H1 (cell line): ENCODE results near the gene SOHLH2. TPM values are rescaled to one million over a fixed set of nuclear protein-coding genes. Genes with fewer than 3 reads are reported as not detected.

ENCODE experiments used
- CTCF ChIA-PET: fragments of 300-600 bp; sonication (Branson Sonifier 250); formaldehyde crosslinking; loops from one replicate; lab custom pipeline; 2021; ENCODE audit not compliant: partially characterized antibody; lab: Charles Lee
- POLR2A ChIA-PET: fragments of 300-600 bp; sonication (Branson Sonifier 250); formaldehyde crosslinking; loops from one replicate; lab custom pipeline; 2021; ENCODE audit warnings: inconsistent platforms; ENCODE audit not compliant: partially characterized antibody; lab: Charles Lee
- DNase-seq, 2 experiments: peaks; one replicate each; pipeline versions ENCODE4 v3.0.0 to v3.0.0-alpha.2; 2010 to 2022; ENCODE audit warnings: low spot score in 2 of 2, low read depth in 1 of 2, mixed read lengths in 1 of 2
- FAIRE-seq: peaks from 2 replicates; lab custom pipeline; 2011; peaks lifted over from hg19 to GRCh38; lab: Jason Lieb, UNC
- H2AFZ ChIP-seq: 2 replicates; pipeline ENCODE4 v1.8.1; 2012; ENCODE audit warnings: low read length, inconsistent platforms
- H2AK5ac ChIP-seq: 2 replicates; pipeline ENCODE4 v1.6.1; 2013; ENCODE audit warnings: low read depth, low read length
- H2BK120ac ChIP-seq: replicated peaks from 2 replicates; pipeline ENCODE3; 2013; ENCODE audit warnings: low read depth, low read length, inconsistent platforms
- H2BK12ac ChIP-seq: 2 replicates; pipeline ENCODE4 v1.6.1; 2013; ENCODE audit warnings: low read depth, low read length
- H2BK15ac ChIP-seq: 2 replicates; pipeline ENCODE4 v1.6.1; 2013; ENCODE audit warnings: low read length
- H2BK20ac ChIP-seq: 2 replicates; pipeline ENCODE4 v1.6.1; 2013; ENCODE audit warnings: low read length
- H2BK5ac ChIP-seq: 2 replicates; pipeline ENCODE4 v1.6.1; 2013; ENCODE audit warnings: low read depth, low read length
- H3K14ac ChIP-seq: 2 replicates; pipeline ENCODE4 v1.6.1; 2013; ENCODE audit warnings: inconsistent platforms; ENCODE audit not compliant: insufficient read length
- H3K18ac ChIP-seq: 2 replicates; pipeline ENCODE4 v1.6.1; 2013; ENCODE audit warnings: low read length; ENCODE audit errors: extremely low read depth
- H3K23ac ChIP-seq: 2 replicates; pipeline ENCODE4 v1.6.1; 2013; ENCODE audit warnings: inconsistent platforms; ENCODE audit not compliant: insufficient read length
- H3K23me2 ChIP-seq: 2 replicates; pipeline ENCODE4 v1.6.1; 2013; ENCODE audit warnings: low read depth, low read length
- H3K27ac ChIP-seq: 2 replicates; pipeline ENCODE4 v1.6.1; 2011; ENCODE audit warnings: low read depth, low read length, inconsistent platforms
- H3K27me3 ChIP-seq, 4 experiments: replicated peaks in 1 of 4; 1 replicate in 1 of 4; 2 replicates in 3 of 4; pipeline versions ENCODE4 v1.6.1 to v1.8.1; 2011 to 2013; ENCODE audit warnings: low read length in 3 of 4, mild to moderate bottlenecking in 3 of 4, inconsistent platforms in 2 of 4, mixed read lengths in 2 of 4, moderate library complexity in 1 of 4; ENCODE audit not compliant: control insufficient read depth in 3 of 4, insufficient read depth in 3 of 4; ENCODE audit errors: extremely low read depth in 1 of 4
- H3K36me3 ChIP-seq, 4 experiments: 2 replicates each; pipeline versions ENCODE4 v1.6.1 to v1.8.1; 2011 to 2013; ENCODE audit warnings: mild to moderate bottlenecking in 4 of 4, low read length in 3 of 4, moderate library complexity in 2 of 4, control low read depth in 1 of 4, inconsistent platforms in 1 of 4; ENCODE audit not compliant: insufficient read depth in 4 of 4, control insufficient read depth in 2 of 4
- H3K4ac ChIP-seq: replicated peaks from 2 replicates; pipeline ENCODE3; 2013; ENCODE audit warnings: low read length, low read depth, mixed read lengths, inconsistent platforms; ENCODE audit not compliant: insufficient read length
- H3K4me1 ChIP-seq, 4 experiments: replicated peaks in 1 of 4; 1 replicate in 1 of 4; 2 replicates in 3 of 4; pipeline versions ENCODE4 v1.6.1 to v1.8.1; 2011 to 2013; ENCODE audit warnings: low read length in 3 of 4, inconsistent platforms in 2 of 4, mixed read lengths in 1 of 4; ENCODE audit not compliant: insufficient read depth in 4 of 4, control insufficient read depth in 3 of 4
- H3K4me2 ChIP-seq, 2 experiments: 2 replicates each; pipeline versions ENCODE4 v1.6.1 to v1.8.1; 2011 to 2013; ENCODE audit warnings: low read depth in 2 of 2, low read length in 2 of 2, control low read depth in 1 of 2, inconsistent platforms in 1 of 2, mild to moderate bottlenecking in 1 of 2; ENCODE audit not compliant: insufficient read depth in 1 of 2
- H3K4me3 ChIP-seq, 4 experiments: fragments of 200-600, 300-600 bp in 1 of 4; sonication (generic), shearing (Covaris generic), sonication (Bioruptor Twin) in 1 of 4; 2 replicates each; pipeline versions ENCODE4 v1.5.1 to v1.8.1; 2011 to 2016; ENCODE audit warnings: low read length in 4 of 4, low read depth in 3 of 4, control low read depth in 2 of 4, inconsistent platforms in 2 of 4, mild to moderate bottlenecking in 2 of 4, mixed read lengths in 1 of 4, moderate library complexity in 1 of 4; ENCODE audit not compliant: insufficient read depth in 2 of 4; ENCODE audit errors: extremely low read depth in 1 of 4
- H3K56ac ChIP-seq: replicated peaks from 2 replicates; pipeline ENCODE3; 2013; ENCODE audit warnings: low read depth, mild to moderate bottlenecking, mixed read lengths, low read length, inconsistent platforms; ENCODE audit not compliant: insufficient read length
- H3K79me1 ChIP-seq: 2 replicates; pipeline ENCODE4 v1.6.1; 2013; ENCODE audit warnings: low read depth, low read length, control low read depth
- H3K79me2 ChIP-seq, 2 experiments: 2 replicates each; pipeline versions ENCODE4 v1.6.1 to v1.8.1; 2012 to 2013; ENCODE audit warnings: low read length in 2 of 2, mild to moderate bottlenecking in 2 of 2, inconsistent platforms in 1 of 2; ENCODE audit not compliant: insufficient read depth in 2 of 2, control insufficient read depth in 1 of 2
- H3K9ac ChIP-seq, 4 experiments: replicated peaks in 1 of 4; 1 replicate in 1 of 4; 2 replicates in 3 of 4; pipeline versions ENCODE4 v1.6.1 to v1.8.1; 2011 to 2013; ENCODE audit warnings: low read depth in 3 of 4, low read length in 3 of 4, control low read depth in 2 of 4, mild to moderate bottlenecking in 2 of 4, moderate library complexity in 2 of 4, inconsistent platforms in 1 of 4; ENCODE audit errors: extremely low read depth in 1 of 4
- H3K9me3 ChIP-seq, 2 experiments: 2 replicates each; pipeline versions ENCODE4 v1.6.1 to v1.8.1; 2012 to 2013; ENCODE audit warnings: mild to moderate bottlenecking in 2 of 2, moderate library complexity in 2 of 2, control low read depth in 1 of 2, inconsistent platforms in 1 of 2, low read depth in 1 of 2, low read length in 1 of 2, mixed read lengths in 1 of 2; ENCODE audit not compliant: insufficient read depth in 2 of 2
- H4K20me1 ChIP-seq, 2 experiments: replicated peaks in 1 of 2; 2 replicates each; pipeline versions ENCODE3 to v1.8.1; 2011 to 2013; ENCODE audit warnings: inconsistent platforms in 2 of 2, low read length in 2 of 2, mild to moderate bottlenecking in 1 of 2; ENCODE audit not compliant: insufficient read depth in 2 of 2, control insufficient read depth in 1 of 2
- H4K5ac ChIP-seq: 2 replicates; pipeline ENCODE4 v1.6.1; 2013; ENCODE audit warnings: low read length, low read depth, mixed read lengths, inconsistent platforms; ENCODE audit not compliant: insufficient read length
- H4K8ac ChIP-seq: 2 replicates; pipeline ENCODE4 v1.8.0; 2013; ENCODE audit warnings: mild to moderate bottlenecking, moderate library complexity, low read length, inconsistent platforms; ENCODE audit not compliant: insufficient read depth; ENCODE audit errors: extremely low read depth
- H4K91ac ChIP-seq: replicated peaks from 2 replicates; pipeline ENCODE3; 2013; ENCODE audit warnings: low read length, mixed read lengths, inconsistent platforms; ENCODE audit not compliant: insufficient read length
- BACH1 ChIP-seq: IDR thresholded peaks from 2 replicates; pipeline ENCODE4 v1.6.1; 2012; ENCODE audit warnings: low read length, improper control_type of control experiment
- CREB1 ChIP-seq: IDR thresholded peaks from 2 replicates; pipeline ENCODE4 v1.6.1; 2012; ENCODE audit warnings: inconsistent platforms
- JUND ChIP-seq: IDR thresholded peaks from 2 replicates; pipeline ENCODE4 v1.6.1; 2011; ENCODE audit warnings: mild to moderate bottlenecking, improper control_type of control experiment, low read length
- KDM4A ChIP-seq: IDR thresholded peaks from one replicate; pipeline ENCODE4 v1.7.1; 2012; ENCODE audit warnings: low read depth, mild to moderate bottlenecking, moderate library complexity, low read length, inconsistent platforms; ENCODE audit not compliant: severe bottlenecking
- POU5F1 ChIP-seq: IDR thresholded peaks from 2 replicates; pipeline ENCODE4 v1.6.1; 2011; ENCODE audit warnings: low read depth, mild to moderate bottlenecking, low read length, moderate library complexity
- RBBP5 ChIP-seq: IDR thresholded peaks from 2 replicates; pipeline ENCODE4 v1.7.1; 2012; ENCODE audit warnings: low read depth, mild to moderate bottlenecking, inconsistent platforms, low read length, moderate library complexity, borderline replicate concordance
- YY1 ChIP-seq: IDR thresholded peaks from 2 replicates; pipeline ENCODE4 v1.6.1; 2011; ENCODE audit warnings: low read depth, mild to moderate bottlenecking, low read length
- WGBS, 2 experiments: shearing (Covaris generic) in 1 of 2; methylation state at CpG; one replicate each; pipeline versions ENCODE4 v1.1.6 to v1.1.7; 2013 to 2015; ENCODE audit warnings: low lambda C conversion rate in 2 of 2, mixed read lengths in 2 of 2, inconsistent platforms in 1 of 2, low coverage in 1 of 2, missing lambda C conversion rate in 1 of 2; ENCODE audit not compliant: insufficient replicate concordance in 2 of 2, insufficient coverage in 1 of 2, insufficient read length in 1 of 2; ENCODE audit errors: extremely low coverage in 1 of 2, missing lambda C conversion rate in 1 of 2; 5-methylcytosine and 5-hydroxymethylcytosine counted together
- polyA plus RNA-seq, 7 experiments: library from polyadenylated mRNA; depleted of rRNA in 3 of 7; stranded (reverse) in 5 of 7; unstranded in 2 of 7; fragments of >200 nt in 5 of 7; fragments of 200-250 nt in 2 of 7; gene quantifications; 1 replicate in 5 of 7; 2 replicates in 1 of 7; 4 replicates in 1 of 7; pipeline versions ENCODE4 v1.2.1 to v1.2.3, GENCODE V29; 2011 to 2013; ENCODE audit warnings: missing spikeins in 2 of 7, mixed read lengths in 2 of 7
- total RNA-seq: library from RNA; stranded (reverse); fragmentation: NEBNext Ultra II Directional; extraction: Animal tissue kit (Norgen Biotek cat#: 25700); gene quantifications from 2 replicates; pipeline ENCODE4 v1.2.1, GENCODE V29; 2021
- TF ChIP-seq, protein P1 (sequence below): IDR thresholded peaks from 2 replicates; pipeline ENCODE4 v1.6.1; 2011; ENCODE audit warnings: low read length, improper control_type of control experiment
- TF ChIP-seq, protein P2 (sequence below): IDR thresholded peaks from 2 replicates; pipeline ENCODE4 v1.6.1; 2012; ENCODE audit warnings: inconsistent platforms
- TF ChIP-seq, protein P3 (sequence below), 3 experiments: IDR thresholded peaks; 1 replicate in 2 of 3; 2 replicates in 1 of 3; pipeline versions ENCODE4 v1.5.1 to v1.6.1; 2011; ENCODE audit warnings: low read length in 3 of 3, mild to moderate bottlenecking in 3 of 3, inconsistent platforms in 2 of 3, low read depth in 1 of 3, moderate library complexity in 1 of 3; ENCODE audit not compliant: insufficient read depth in 1 of 3; ENCODE audit errors: control extremely low read depth in 1 of 3

SOHLH2 gene
- total and polyA plus RNA-seq, 2 of the 8 experiments (the other 6 are each of a cell fraction or from before 2014, with no cell fraction given), result 6.8 to 10.3 TPM

DNA sequence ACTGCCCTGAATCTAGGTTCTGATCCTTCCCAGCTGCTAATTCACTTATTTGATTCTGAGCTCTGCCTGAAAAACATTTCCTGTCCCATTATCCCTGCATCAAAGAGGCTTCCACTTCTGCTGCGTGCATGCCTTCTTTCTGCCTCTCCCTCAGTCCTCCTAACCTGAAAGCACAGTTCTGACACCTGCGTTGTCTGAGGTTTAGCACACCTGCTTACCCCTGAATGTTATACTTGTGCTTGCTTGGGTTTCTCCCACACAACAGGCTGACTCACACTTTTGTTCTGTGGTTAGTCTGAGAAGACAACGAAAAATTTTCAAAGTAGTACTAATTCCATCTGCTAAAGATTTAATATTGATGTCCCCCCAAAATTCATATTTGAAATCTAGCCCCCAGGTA is 3.1 kb upstream of the SOHLH2 start:
- no peak overlapping the region for H2BK12ac ChIP-seq
- no peak overlapping the region for H2BK20ac ChIP-seq
- H4K91ac ChIP-seq, result no peak overlapping the region
- no peak overlapping the region for H3K23ac ChIP-seq
- H4K20me1 ChIP-seq, result no peaks in the 10 kb centered on the region
- H3K79me2 ChIP-seq, result no peaks in the 10 kb centered on the region
- H2AK5ac ChIP-seq, result no peak overlapping the region
- H3K27ac ChIP-seq, result no peak overlapping the region
- no peak overlapping the region for H3K56ac ChIP-seq
- no peak overlapping the region for H2BK120ac ChIP-seq
- no peak overlapping the region for H3K4ac ChIP-seq
- no peaks in the 10 kb centered on the region for H3K27me3 ChIP-seq
- H3K14ac ChIP-seq, result no peak overlapping the region
- H3K18ac ChIP-seq, result no peak overlapping the region
- H3K9ac ChIP-seq, result no peak overlapping the region
- ChIA-PET POLR2A (interaction anchor here (1.6 kb wide), 1 partner anchor 20 kb away, joined by 5 read pairs; no protein-coding TSS in a partner anchor), CTCF (no interaction called here)
- H3K4me3 ChIP-seq, result no peak overlapping the region
- H4K5ac ChIP-seq, result no peak overlapping the region
- peaks cover 0 to 7% of the 10 kb centered on the region in 2 experiments; a peak in 1 of 4 replicates for H3K9me3 ChIP-seq
- no peaks in the 10 kb centered on the region for H3K4me1 ChIP-seq
- peaks cover 0 to 7% (median 1%) of the 10 kb centered on the region in 4 experiments; a peak in 2 of 8 replicates for H3K36me3 ChIP-seq
- no peak overlapping the region for H3K4me2 ChIP-seq
- no peak overlapping the region for H4K8ac ChIP-seq
- no peak overlapping the region for H2BK5ac ChIP-seq
- WGBS, 2 experiments, result 91% methylated on average over 3 of the region's 3 CpGs; no CpG with 5 or more reads in 1 of the 2 experiments
- no peak overlapping the region for H2AFZ ChIP-seq
- H3K79me1 ChIP-seq, result no peaks in the 10 kb centered on the region
- FAIRE-seq, result no peak
- H2BK15ac ChIP-seq, result no peak overlapping the region
- no peaks in the 10 kb centered on the region for H3K23me2 ChIP-seq
- DNase-seq, result no peak
- TF ChIP-seq CREB1, result no peak
- TF ChIP-seq POU5F1, result no peak
- TF ChIP-seq BACH1, result no peak
- no peak for TF ChIP-seq RBBP5
- TF ChIP-seq, protein P1, sequence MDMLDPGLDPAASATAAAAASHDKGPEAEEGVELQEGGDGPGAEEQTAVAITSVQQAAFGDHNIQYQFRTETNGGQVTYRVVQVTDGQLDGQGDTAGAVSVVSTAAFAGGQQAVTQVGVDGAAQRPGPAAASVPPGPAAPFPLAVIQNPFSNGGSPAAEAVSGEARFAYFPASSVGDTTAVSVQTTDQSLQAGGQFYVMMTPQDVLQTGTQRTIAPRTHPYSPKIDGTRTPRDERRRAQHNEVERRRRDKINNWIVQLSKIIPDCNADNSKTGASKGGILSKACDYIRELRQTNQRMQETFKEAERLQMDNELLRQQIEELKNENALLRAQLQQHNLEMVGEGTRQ, result no peak
- TF ChIP-seq, protein P2, sequence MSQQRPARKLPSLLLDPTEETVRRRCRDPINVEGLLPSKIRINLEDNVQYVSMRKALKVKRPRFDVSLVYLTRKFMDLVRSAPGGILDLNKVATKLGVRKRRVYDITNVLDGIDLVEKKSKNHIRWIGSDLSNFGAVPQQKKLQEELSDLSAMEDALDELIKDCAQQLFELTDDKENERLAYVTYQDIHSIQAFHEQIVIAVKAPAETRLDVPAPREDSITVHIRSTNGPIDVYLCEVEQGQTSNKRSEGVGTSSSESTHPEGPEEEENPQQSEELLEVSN, result no peak
- TF ChIP-seq JUND, result no peak
- TF ChIP-seq, protein P3, sequence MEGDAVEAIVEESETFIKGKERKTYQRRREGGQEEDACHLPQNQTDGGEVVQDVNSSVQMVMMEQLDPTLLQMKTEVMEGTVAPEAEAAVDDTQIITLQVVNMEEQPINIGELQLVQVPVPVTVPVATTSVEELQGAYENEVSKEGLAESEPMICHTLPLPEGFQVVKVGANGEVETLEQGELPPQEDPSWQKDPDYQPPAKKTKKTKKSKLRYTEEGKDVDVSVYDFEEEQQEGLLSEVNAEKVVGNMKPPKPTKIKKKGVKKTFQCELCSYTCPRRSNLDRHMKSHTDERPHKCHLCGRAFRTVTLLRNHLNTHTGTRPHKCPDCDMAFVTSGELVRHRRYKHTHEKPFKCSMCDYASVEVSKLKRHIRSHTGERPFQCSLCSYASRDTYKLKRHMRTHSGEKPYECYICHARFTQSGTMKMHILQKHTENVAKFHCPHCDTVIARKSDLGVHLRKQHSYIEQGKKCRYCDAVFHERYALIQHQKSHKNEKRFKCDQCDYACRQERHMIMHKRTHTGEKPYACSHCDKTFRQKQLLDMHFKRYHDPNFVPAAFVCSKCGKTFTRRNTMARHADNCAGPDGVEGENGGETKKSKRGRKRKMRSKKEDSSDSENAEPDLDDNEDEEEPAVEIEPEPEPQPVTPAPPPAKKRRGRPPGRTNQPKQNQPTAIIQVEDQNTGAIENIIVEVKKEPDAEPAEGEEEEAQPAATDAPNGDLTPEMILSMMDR (IDR thresholded peaks at IDR 0.05; ENCODE audit: control extremely low read depth in 1 of 3, insufficient read depth in 1 of 3, low read depth in 1 of 3, low read length in 3 of 3), result no peak
- TF ChIP-seq YY1, result no peak
- no peak for TF ChIP-seq KDM4A
